HepG2 (cell line): Measurements from ENCODE around the gene FANCD2. TPM values are rescaled to one million over a fixed set of nuclear protein-coding genes. Genes with fewer than 3 reads are reported as not detected.

Source experiments
- ATAC-seq: fragments of 200-7000 bp; cut with Tn5 transposase; 3 replicates; pipeline ENCODE4 v1.9.1; 2020; ENCODE audit warnings: mild to moderate bottlenecking, moderate library complexity
- BruUV-seq: library from RNA; stranded (reverse); fragments of 400-500 nt; replicated peaks from 2 replicates; lab custom pipeline; 2021; lab: Mats Ljungman, UMichigan
- CTCF ChIA-PET: fragments of 300-600 bp; formaldehyde crosslinking; extraction: SDS; loops from one replicate; lab custom pipeline; 2021; ENCODE audit warnings: low total read pairs, inconsistent platforms, low intra/inter-chr PET ratio; lab: Yijun Ruan, JAX
- POLR2A ChIA-PET: fragments of 350-600 bp; sonication (Branson Sonifier 250); formaldehyde crosslinking; loops from one replicate; lab custom pipeline; 2020; ENCODE audit warnings: antibody characterized with exemption, inconsistent platforms; lab: Yijun Ruan, JAX
- DNase-seq: peaks from one replicate; pipeline ENCODE4 v3.0.0-alpha.2; 2015; ENCODE audit warnings: low spot score
- FAIRE-seq: peaks from 3 replicates; lab custom pipeline; 2011; peaks lifted over from hg19 to GRCh38; lab: Jason Lieb, UNC
- H2AFZ ChIP-seq: one replicate; pipeline ENCODE4 v1.6.1; 2011; ENCODE audit warnings: low read length, inconsistent platforms
- H3K27ac ChIP-seq: fragments of 300-600 bp; 3 replicates; pipeline ENCODE4 v1.8.0; 2011; ENCODE audit warnings: mixed run types, mild to moderate bottlenecking, mixed read lengths, low read length, inconsistent platforms; ENCODE audit not compliant: insufficient read depth; ENCODE audit errors: extremely low read length
- H3K27me3 ChIP-seq, 2 experiments: fragments of 200-600 bp in 1 of 2; 2 replicates in 1 of 2; 3 replicates in 1 of 2; pipeline versions ENCODE4 v1.6.0 to v1.8.0; 2011; ENCODE audit warnings: low read length in 2 of 2, mild to moderate bottlenecking in 2 of 2, moderate library complexity in 2 of 2, inconsistent platforms in 1 of 2; ENCODE audit not compliant: insufficient read depth in 2 of 2, control insufficient read depth in 1 of 2
- H3K36me3 ChIP-seq, 2 experiments: fragments of 200-600 bp in 1 of 2; replicated peaks in 1 of 2; 2 replicates in 1 of 2; 3 replicates in 1 of 2; pipeline versions ENCODE4 v1.5.1 to v1.8.0; 2011; ENCODE audit warnings: low read length in 2 of 2, inconsistent platforms in 1 of 2; ENCODE audit not compliant: insufficient read depth in 2 of 2, control insufficient read depth in 1 of 2
- H3K4me1 ChIP-seq: 2 replicates; pipeline ENCODE4 v1.5.1; 2012; ENCODE audit warnings: low read length, inconsistent platforms; ENCODE audit not compliant: insufficient read depth
- H3K4me2 ChIP-seq: 2 replicates; pipeline ENCODE4 v1.6.0; 2011; ENCODE audit warnings: low read depth, low read length, inconsistent platforms
- H3K4me3 ChIP-seq, 3 experiments: fragments of 200-600 bp in 1 of 3; sonication (generic), shearing (Covaris generic) in 1 of 3; replicated peaks in 1 of 3; 2 replicates each; pipeline ENCODE4 v1.5.1; 2011 to 2016; ENCODE audit warnings: low read length in 3 of 3, inconsistent platforms in 2 of 3, low read depth in 2 of 3, mild to moderate bottlenecking in 2 of 3, control low read depth in 1 of 3, mixed read lengths in 1 of 3; ENCODE audit not compliant: insufficient read depth in 1 of 3
- H3K79me2 ChIP-seq: one replicate; pipeline ENCODE4 v1.6.1; 2011; ENCODE audit warnings: low read length, inconsistent platforms; ENCODE audit not compliant: insufficient read depth
- H3K9ac ChIP-seq: 2 replicates; pipeline ENCODE4 v1.6.0; 2011; ENCODE audit warnings: mild to moderate bottlenecking, low read depth, low read length, inconsistent platforms; ENCODE audit not compliant: insufficient read depth
- H3K9me3 ChIP-seq: 2 replicates; pipeline ENCODE4 v1.5.1; 2012; ENCODE audit warnings: mild to moderate bottlenecking, low read length
- H4K20me1 ChIP-seq: 2 replicates; pipeline ENCODE4 v1.6.0; 2011; ENCODE audit warnings: inconsistent platforms, mild to moderate bottlenecking, low read length, moderate library complexity; ENCODE audit not compliant: insufficient read depth
- EEA1 ChIP-seq: sonication (generic); formaldehyde crosslinking; IDR thresholded peaks from 2 replicates; pipeline ENCODE4 v1.5.1; 2020; ENCODE audit warnings: mild to moderate bottlenecking, missing genetic modification reagents, borderline replicate concordance
- ELF3 ChIP-seq: IDR thresholded peaks from 2 replicates; pipeline ENCODE4 v1.6.1; 2016; ENCODE audit warnings: missing genetic modification reagents, missing compliant biosample characterization
- HDAC2 ChIP-seq: sonication (generic); formaldehyde crosslinking; IDR thresholded peaks from 2 replicates; pipeline ENCODE4 v1.4.0; 2020; ENCODE audit warnings: missing genetic modification reagents
- NR2F1 ChIP-seq, 2 experiments: fragments of 450-650 bp in 1 of 2; formaldehyde crosslinking in 1 of 2; IDR thresholded peaks; 2 replicates each; pipeline versions ENCODE4 v1.5.0 to v1.6.1; 2016 to 2020; ENCODE audit warnings: mild to moderate bottlenecking in 1 of 2, missing compliant biosample characterization in 1 of 2, missing genetic modification reagents in 1 of 2, moderate library complexity in 1 of 2
- SAP130 ChIP-seq: IDR thresholded peaks from 2 replicates; pipeline ENCODE4 v1.6.1; 2016; ENCODE audit warnings: low read depth
- TAF1 ChIP-seq: sonication (generic); formaldehyde crosslinking; IDR thresholded peaks from 2 replicates; pipeline ENCODE4 v1.4.0; 2020; ENCODE audit warnings: missing genetic modification reagents
- ZIK1 ChIP-seq: sonication (generic); formaldehyde crosslinking; IDR thresholded peaks from 2 replicates; pipeline ENCODE4 v1.5.0; 2020; ENCODE audit warnings: mild to moderate bottlenecking, low read depth, missing genetic modification reagents, borderline replicate concordance
- ZSCAN21 ChIP-seq: sonication (generic); formaldehyde crosslinking; IDR thresholded peaks from 2 replicates; pipeline ENCODE4 v1.8.0; 2022; ENCODE audit warnings: mild to moderate bottlenecking, missing genetic modification reagents, moderate library complexity, borderline replicate concordance
- WGBS: methylation state at CpG from one replicate; pipeline ENCODE4 v1.1.6; 2017; ENCODE audit warnings: low lambda C conversion rate; 5-methylcytosine and 5-hydroxymethylcytosine counted together
- in situ Hi-C: cut with HindIII; loops from 2 replicates; pipeline ENCODE4 v1.10.0; 2017; ENCODE audit warnings: low pct_unique_long_range_greater_than_20kb; ENCODE audit not compliant: extremely low pct_ligation_motif_present
- intact Hi-C: fragments of 100-400 bp; cut with micrococcal nuclease; formaldehyde crosslinking; loops from one replicate; pipeline ENCODE4 v1.10.0; 2022; ENCODE audit not compliant: unreplicated experiment
- polyA plus RNA-seq, 8 experiments: library from polyadenylated mRNA; depleted of rRNA in 3 of 8; stranded (reverse) in 7 of 8; unstranded in 1 of 8; fragments of >200 nt; fragmentation: Illumina TruSeq in 4 of 8; extraction: Trizol in 4 of 8; gene quantifications; 2 replicates each; pipeline versions ENCODE4 v1.2.1 to v1.2.3, GENCODE V29; 2011 to 2016; ENCODE audit warnings: low read depth in 4 of 8, missing spikeins in 1 of 8, mixed read lengths in 1 of 8; ENCODE audit not compliant: insufficient read depth in 1 of 8
- total RNA-seq, 5 experiments: library from RNA; depleted of rRNA; stranded (reverse); fragments of >200 nt; fragmentation: Illumina TruSeq; extraction: Trizol; gene quantifications; 2 replicates each; pipeline ENCODE4 v1.2.3, GENCODE V29; 2016; ENCODE audit warnings: low read depth in 1 of 5
- TF ChIP-seq, protein P1 (sequence below): sonication (generic); formaldehyde crosslinking; IDR thresholded peaks from 2 replicates; pipeline ENCODE4 v1.5.1; 2020; ENCODE audit warnings: missing genetic modification reagents, mild to moderate bottlenecking, borderline replicate concordance
- TF ChIP-seq, protein P2 (sequence below): sonication (generic); formaldehyde crosslinking; IDR thresholded peaks from 2 replicates; pipeline ENCODE4 v1.5.1; 2020; ENCODE audit warnings: missing genetic modification reagents, mild to moderate bottlenecking, borderline replicate concordance

FANCD2 gene
- total and polyA plus RNA-seq, 2 of the 13 experiments (the other 11 are each of a cell fraction or from before 2014, with no cell fraction given): 10.1 to 42.0 TPM

DNA sequence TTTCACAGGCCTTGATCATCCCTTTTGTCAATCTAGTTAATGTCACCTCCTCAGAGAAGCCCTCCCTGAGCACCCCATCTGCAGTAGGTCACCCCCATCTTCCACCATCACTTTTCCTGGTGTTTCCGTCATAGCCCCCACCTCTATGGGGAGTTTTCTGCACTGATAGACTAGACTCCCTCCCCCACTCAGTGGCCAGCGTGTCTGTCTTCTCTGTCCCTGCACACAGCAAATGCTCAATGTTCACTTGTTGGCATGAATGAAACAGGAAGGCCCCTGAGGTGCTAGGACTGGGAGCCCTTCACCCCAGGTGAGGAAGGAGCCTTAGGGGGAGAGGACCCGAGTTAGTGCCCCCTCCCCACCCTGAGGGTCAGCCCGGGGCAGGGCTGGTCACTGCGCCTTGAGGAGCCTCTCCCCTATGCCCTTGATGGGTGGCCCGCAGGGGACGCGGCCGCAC is 15.8 kb upstream of the FANCD2 start:
- Histone ChIP-seq H3K9me3 (no peaks in the 10 kb centered on the region), H3K79me2 (no peaks in the 10 kb centered on the region), H3K4me2 (peak overlapping the region; percentile 97), H3K4me1 (peaks cover 52% of the 10 kb centered on the region), H3K4me3 (peak overlapping the region; percentile 60 to 84 (median 76)), H3K27me3 (no peaks in the 10 kb centered on the region; a peak in 1 of 5 replicates), H3K9ac (peak overlapping the region; percentile 72), H3K27ac (no peak overlapping the region), H4K20me1 (no peaks in the 10 kb centered on the region), H2AFZ (no peak overlapping the region), H3K36me3 (no peaks in the 10 kb centered on the region)
- POLR2A ChIA-PET: interaction anchor here (0.8 to 2.0 kb wide), 6 partner anchors 15 to 239 kb away, joined by 3 to 12 read pairs (median 6); partner anchors contain the start of genes CRELD1, FANCD2 and IL17RE
- no TSS peak for BruUV-seq
- DNase-seq (no peak), FAIRE-seq (no peak), ATAC-seq (peak; percentile 0; the same call in 1 of the 3 replicates)
- CTCF ChIA-PET: no interaction called here
- in situ Hi-C loops (no loop called here), intact Hi-C loops (loop anchor here (2.0 kb wide), 1 partner anchor 28 kb away; no protein-coding TSS in a partner anchor)
- TF ChIP-seq NR2F1 (CRISPR knock-in tag; IDR thresholded peaks at IDR 0.05) (no peak), SAP130 (CRISPR knock-in tag) (no peak), ELF3 (CRISPR knock-in tag) (no peak), TAF1 (CRISPR knock-in tag) (0 out of 2 replicates have a peak, but pooled peaks have one; percentile 10), EEA1 (CRISPR knock-in tag) (0 out of 2 replicates have a peak, but pooled peaks have one; percentile 43), ZIK1 (CRISPR knock-in tag) (no peak), HDAC2 (CRISPR knock-in tag) (peak; percentile 5; the same call in 1 of the 2 replicates), ZSCAN21 (CRISPR knock-in tag) (peak; percentile 50; the same call in 1 of the 2 replicates)
- TF ChIP-seq, protein P1, sequence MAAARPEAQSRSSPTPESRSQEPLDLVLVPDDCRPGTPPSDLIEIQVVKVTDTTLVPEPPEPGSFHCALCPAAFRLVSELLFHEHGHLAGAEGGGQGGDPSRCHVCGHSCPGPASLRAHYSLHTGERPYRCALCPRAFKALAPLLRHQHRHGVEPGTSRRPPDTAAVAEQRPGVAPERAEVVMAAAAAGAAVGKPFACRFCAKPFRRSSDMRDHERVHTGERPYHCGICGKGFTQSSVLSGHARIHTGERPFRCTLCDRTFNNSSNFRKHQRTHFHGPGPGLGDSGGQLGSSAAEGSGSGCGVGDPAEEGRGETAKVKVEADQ (CRISPR knock-in tag): no peak
- TF ChIP-seq, protein P2, sequence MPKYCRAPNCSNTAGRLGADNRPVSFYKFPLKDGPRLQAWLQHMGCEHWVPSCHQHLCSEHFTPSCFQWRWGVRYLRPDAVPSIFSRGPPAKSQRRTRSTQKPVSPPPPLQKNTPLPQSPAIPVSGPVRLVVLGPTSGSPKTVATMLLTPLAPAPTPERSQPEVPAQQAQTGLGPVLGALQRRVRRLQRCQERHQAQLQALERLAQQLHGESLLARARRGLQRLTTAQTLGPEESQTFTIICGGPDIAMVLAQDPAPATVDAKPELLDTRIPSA (CRISPR knock-in tag): 0 out of 2 replicates have a peak, but pooled peaks have one; percentile 45
- WGBS: 17% methylated on average over 2 of the region's 9 CpGs
